HG02840 (cell line): ENCODE results near the gene SORL1-AS1.

ENCODE experiments used
- ATAC-seq: cut with Tn5 transposase; IDR thresholded peaks from one replicate; pipeline ENCODE4 v1.9.1; 2021; ENCODE audit warnings: mild to moderate bottlenecking, moderate library complexity, moderate number of reproducible peaks; ENCODE audit not compliant: unreplicated experiment, low FRiP score

SORL1-AS1 gene

DNA sequence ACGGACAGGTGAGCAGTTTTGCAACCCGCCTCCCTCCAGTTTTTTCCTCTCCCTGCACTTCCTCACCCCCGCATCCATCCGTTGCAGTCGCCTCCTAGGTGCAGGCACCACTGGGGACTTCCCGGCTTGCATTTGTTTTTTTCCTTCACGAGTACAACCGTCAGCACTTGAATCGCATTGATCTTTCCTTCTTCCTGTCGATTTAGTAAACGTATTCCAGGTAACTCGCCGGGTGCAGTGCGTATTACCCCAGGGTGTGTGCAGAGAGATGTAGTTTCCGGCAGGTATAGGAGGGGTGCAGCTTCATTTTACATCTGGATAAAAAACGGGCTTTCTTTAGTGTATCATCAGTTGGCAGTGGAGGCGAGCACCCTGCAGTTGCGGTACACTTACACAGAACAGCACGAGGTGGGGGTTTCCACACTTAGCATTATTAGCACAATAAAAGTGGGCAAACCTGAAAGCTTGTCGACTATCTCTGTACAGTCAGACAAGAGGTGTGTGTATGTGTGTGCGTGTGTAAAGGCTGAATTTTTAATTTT lies at the start of gene SORL1-AS1:
TSS of gene SORL1-AS1 (minus strand) at position 359 of the 542 bp plus-strand sequence.
- ATAC-seq: no peak

- ATAC-seq: no peak
These were observed 48.0 kb upstream of the SORL1-AS1 start for GRCh38 chr11:121500717-121501116.

DNA sequence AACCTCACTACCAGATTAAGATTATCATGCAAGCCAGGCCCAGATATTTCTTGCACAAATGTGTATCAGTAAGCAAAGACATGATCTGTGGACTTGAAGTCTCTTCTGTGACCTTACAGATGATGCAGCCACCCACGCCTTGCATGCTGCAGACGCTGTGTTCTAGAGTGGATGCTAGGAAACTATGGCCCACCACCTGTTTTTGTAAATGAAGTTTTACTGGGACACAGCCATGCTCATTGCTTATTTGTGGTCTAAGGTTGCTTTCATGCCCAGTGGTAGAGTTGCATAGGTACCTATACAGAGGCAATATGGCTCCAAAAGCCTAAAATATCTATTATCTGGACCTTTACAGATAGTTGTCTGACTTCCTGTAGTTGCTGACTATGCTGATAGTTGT lies 47.5 kb upstream of the SORL1-AS1 start:
- no peak for ATAC-seq

GRCh38 chr11:121499405-121499804 lies 46.6 kb upstream of the SORL1-AS1 start:
- no peak for ATAC-seq

DNA sequence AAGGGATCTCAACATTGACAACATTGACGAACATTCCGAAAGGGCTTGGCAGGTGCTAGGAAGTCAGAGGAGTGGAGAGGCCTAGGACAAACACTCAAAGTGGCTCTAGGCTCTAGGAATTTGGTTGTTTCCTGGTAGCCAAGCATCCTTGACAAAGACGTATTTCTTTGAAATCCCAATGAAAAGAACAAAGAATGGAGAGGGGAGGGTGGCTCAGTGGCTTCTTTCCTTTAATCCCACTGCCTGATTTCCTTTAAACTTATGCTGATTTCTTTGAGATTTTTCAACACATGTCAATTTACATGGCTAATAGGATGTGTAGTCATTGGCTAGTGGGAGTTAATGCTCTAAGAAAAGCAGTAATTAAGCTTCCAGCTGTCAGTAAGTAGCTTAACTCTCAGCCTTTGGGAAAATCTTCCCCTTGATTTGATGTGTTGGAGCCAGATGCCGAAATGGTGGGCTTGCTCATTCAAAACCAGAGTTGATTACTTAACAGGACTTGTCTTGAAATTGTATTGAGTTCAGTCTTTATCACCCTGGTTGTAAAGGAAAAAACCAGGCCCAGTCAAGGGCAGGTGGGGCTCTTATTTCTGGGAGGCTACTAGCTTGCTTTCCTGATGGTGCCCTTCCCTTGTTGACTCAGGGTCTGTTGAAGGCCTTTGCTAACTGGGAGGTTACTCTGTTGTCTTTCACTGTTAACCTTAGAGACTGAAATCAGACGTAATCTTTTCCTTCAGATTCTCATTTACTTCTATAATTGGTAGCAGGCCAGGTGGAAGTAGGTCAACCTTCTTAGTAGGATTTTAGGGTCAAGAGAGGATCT lies 44.6 kb upstream of the SORL1-AS1 start:
- no peak for ATAC-seq

DNA sequence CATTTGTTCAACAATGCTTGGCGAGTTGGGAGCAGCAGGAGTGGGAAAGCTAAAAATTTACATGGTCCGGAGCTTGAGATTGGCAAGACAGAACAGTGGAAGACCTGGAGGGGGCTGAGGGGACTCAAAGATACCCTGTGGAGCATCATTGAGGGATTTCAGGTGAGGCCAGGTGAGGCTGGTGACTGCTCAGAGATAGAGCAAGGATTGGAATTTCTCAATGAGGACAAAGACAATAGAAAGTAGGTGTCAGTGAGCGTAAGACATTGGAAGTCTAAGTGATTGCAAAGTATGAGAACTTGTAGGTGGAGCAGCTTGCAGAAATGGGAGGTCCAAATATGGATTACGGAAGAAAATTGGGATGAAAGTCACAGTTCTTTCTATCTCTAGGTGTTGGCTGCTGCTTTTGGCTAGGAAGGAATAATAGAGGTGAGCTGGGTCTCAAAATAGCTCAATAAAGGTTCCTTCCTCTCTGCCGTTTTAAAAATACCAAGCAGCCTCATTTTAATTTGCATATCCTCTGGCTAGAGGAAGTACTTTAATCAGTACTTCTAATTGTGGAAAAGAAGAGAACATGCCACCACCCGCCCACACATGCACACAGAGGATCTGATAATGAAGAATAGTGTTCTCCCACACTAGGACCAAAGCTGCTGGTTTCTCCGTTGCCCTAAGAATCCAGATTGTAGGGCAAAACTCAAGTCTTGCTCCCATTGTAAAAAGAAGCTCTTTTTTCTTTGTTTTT lies 41.8 kb upstream of the SORL1-AS1 start:
- ATAC-seq: no peak

- no peak for ATAC-seq
These were observed 37.1 kb upstream of the SORL1-AS1 start for GRCh38 chr11:121489823-121490222.

- no peak for ATAC-seq
These were observed 35.9 kb upstream of the SORL1-AS1 start for GRCh38 chr11:121488641-121489040.

DNA sequence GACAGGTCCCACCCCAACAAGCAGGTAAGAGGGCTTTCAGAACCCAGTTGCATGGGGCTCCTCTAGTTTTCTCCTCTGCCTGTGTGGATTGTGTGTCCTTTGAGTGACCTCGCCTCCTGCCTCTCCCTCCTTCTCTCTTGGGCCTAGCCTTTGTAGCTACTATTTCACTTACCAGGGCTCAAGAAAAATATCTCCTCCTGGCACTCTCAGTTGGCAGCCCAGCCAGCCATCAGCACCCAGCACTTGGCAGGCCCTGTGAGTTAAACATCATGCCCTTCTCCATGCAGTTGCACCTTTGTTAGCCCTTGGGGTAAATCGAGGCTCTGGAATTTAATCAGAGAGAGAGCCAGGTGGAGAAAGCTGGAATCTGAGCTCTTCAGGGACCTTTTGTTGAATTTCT lies 35.4 kb upstream of the SORL1-AS1 start:
- no peak for ATAC-seq

- ATAC-seq: no peak
These were observed 34.4 kb upstream of the SORL1-AS1 start for GRCh38 chr11:121487191-121487590.

GRCh38 chr11:121486054-121486453 lies 33.3 kb upstream of the SORL1-AS1 start:
- ATAC-seq: no peak

DNA sequence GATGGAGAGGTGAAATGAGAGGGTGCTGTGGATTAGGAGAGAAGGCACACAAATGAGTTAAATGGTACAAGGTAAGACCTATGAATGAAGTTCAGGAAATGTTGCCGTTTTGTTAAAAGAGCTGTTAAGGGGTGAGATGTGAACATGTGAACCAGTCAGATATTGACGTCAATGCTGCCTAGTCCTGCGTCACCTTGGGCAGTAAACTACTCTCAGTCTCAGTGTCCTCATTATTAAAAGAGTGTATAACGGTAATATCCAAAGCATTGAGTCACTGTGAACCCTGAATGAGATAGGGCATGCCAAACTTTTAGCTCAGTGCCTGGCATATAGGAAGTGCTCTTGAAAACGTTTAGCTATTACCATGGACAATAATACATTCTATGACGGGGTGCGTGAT lies 32.4 kb upstream of the SORL1-AS1 start:
- ATAC-seq: no peak

DNA sequence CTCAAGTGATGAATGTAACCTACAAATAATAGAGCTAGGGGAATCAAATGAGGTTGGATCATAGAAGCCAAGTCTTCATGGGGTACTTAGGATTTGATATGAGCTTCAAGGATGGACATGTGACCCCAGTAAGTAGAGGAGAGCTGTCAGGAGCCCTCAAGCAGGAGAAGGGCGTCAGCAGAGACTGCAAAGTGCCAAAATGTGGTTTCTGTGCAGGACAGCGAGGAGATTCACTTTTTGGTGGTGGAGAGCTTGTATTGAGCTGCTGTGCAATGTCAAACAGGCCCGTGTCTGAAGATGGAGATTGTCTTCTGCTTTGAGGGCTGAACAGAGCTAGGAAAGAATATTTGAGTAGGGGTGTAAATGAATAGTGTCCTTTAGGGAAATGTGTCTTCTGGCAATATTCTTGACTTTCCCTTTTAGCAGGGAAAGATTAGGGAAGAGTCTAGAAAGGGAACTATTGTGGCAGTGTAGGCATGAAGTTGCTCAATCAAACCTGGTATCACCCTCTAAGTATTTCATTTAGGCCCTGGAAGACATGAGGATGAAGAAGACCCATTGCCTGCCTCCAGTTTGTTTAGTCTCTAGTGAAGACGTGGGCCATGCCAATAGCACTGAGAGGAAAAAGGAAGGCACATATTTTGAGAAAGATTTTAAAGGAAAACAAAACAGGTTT lies 31.2 kb upstream of the SORL1-AS1 start:
- ATAC-seq: no peak

DNA sequence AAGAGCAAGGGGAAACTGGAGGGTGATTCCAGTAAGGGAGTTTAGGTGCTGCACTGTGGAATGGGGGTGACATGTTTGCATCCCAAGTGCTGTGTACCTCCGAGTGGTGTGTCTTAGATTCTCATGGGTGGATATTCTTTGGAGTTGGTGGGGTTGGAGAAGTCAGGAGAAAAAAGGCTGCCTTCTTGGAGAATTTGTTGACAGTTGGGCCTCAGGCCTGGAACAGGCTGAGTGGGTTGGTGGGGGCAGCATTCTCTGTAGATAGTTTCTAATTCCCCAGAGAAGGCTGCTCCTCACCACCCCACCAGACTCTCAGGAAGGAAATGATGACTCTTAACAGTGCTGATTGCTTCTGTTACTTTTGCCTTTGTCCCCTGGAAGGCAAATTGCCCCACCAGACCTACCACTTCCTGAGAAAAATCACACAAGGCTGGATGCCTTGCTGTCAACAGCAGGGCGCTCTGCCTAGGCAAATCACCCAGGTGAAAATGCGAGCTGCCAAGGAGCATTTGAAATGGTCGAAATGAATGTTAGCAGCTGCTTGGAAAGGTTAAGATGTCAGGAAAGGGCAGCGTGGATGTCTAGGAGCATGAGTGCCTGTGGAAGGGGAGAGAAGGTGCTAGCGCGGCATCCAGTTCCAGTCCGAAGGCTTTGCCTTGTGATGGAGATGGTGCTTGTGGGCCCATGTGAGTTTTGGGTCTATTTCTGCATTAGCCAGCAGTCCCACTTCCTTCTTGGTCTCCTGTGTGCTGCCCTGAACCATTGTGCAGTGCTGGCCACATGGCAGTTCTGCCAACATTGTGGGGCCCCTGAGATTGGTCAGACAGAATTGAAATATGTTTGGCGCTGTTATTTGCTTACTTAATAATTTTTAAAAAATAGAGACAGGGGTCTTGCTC lies 29.7 kb upstream of the SORL1-AS1 start:
- peak; percentile 82 for ATAC-seq

GRCh38 chr11:121481484-121482230 lies 28.9 kb upstream of the SORL1-AS1 start:
- peak; percentile 34 for ATAC-seq

- no peak for ATAC-seq
These were observed 27.0 kb upstream of the SORL1-AS1 start for GRCh38 chr11:121479698-121480238.

GRCh38 chr11:121478895-121479697 lies 26.3 kb upstream of the SORL1-AS1 start:
- ATAC-seq: no peak

- no peak for ATAC-seq
These were observed 25.6 kb upstream of the SORL1-AS1 start for GRCh38 chr11:121478226-121478894.
